ENCODE measurements around the gene PGAP6.
"Not testable (repeated sequence)": the region's sequence is repeated elsewhere in the genome, so short reads cannot be mapped to it uniquely, and the experiment has no call there.

Gene PGAP6

DNA sequence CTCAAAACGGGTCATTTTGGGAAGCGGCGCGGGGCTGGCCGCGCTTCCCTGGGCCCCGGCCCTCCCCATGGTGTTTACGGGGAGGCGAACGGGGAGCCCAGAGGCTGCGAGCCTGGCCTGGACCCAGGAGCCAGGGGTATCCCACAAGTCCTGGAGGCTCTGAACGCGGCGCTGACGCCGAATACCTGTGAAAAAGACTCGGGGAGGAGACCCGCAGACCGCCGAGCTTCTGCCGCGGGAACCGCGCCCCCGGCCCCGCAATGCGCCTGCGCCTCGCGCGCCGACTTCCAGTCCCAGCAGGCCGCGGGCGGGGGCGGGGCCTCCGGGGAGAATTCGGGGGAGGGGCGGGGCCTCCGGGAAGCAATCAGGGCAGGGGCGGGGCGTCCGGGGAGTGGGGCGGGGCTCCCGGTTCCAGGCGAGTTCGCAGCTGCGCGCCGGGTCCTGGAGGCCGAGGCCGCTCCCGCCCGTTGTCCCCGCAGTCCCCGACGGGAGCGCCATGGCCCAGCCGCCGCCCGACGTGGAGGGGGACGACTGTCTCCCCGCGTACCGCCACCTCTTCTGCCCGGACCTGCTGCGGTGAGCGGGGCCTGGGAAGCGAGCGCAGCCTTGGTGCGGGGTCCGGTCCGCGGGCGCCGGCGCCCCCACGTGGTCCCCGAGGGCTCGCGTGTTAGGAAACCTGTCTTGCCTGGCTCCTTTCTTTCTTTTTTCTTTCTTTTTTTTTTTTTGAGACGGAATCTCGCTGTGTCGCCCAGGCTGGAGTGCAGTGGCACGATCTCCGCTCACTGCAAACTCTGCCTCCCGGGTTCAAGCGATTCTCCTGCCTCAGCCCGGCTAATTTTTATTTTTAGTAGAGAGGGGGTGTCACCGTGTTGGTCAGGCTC, 19.9 kb upstream of the PGAP6 start, which contains the start of gene DECR2:
Gene DECR2, plus strand, starts transcription at position 418 of the 881 bp plus-strand sequence. Its CDS starts 79 bp downstream, at position 497.
- peak; percentile 99 for DNase-seq (ENCODE audit: low read depth)

GRCh38 chr16:400061-400591, 18.3 kb upstream of the PGAP6 start:
- no peak for DNase-seq (ENCODE audit: low read depth)

DNA sequence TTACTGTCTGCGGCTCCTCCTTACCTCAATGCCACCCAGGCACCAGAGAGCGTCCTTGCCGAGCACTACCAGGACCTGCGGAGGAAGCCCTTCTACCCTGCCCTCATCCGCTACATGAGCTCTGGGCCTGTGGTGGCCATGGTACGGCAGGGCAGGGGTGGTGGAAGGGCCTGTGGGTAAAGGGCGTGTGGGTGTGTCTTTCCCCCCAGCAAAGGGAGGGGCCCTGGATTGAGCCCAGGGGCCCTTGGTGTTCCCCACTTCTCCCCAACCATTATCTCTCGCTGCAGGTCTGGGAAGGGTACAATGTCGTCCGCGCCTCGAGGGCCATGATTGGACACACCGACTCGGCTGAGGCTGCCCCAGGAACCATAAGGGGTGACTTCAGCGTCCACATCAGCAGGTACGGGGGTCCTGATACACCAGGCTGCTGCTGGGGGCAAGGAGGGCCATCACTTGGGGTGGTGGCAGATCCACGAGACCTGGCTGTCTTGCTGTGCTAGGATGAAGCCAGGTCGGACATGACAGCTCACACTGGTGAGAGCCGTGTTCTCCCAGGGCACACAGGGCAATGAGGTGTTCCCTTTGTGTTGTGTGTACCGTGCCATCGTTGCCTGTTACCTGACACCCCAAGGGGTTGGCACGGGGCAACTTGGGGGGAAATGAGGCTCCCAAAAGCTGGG, 17.7 kb upstream of the PGAP6 start:
- no peak for DNase-seq (ENCODE audit: low read depth)

DNA sequence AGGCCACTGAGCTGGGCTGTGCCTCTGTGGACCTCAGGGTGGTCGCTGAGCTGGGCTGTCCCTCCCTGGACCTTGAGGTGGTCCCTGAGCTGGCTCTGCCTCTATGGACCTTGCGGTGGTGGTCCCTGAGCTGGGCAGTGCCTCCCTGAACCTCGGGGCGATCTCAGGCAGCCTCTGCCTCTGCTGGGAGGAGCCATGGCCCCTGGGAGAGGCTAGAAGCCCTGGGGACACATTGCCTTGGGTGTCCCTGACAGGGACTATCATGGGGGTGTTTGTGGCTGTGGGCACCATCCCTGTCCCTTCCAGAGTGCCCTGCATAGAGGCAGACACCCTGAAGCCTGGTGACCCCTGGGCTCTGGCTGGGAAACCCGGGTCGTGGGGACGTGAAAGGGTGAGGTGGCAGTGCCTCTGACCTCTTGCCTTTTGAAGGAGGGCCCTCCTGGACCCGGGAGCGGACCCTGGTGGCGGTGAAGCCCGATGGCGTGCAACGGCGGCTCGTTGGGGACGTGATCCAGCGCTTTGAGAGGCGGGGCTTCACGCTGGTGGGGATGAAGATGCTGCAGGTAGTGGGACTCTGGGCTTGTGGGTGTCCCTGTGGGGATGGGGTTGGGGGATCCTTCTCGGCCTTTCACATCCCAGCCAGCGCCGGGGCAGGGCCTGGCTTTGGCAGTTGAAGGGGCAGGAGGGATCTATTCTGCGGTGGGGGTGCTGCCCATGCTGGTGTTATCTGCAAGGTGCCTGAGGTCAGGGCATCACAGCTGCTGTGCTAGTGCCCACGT, 17.0 kb upstream of the PGAP6 start:
- DNase-seq (ENCODE audit: low read depth): no peak

DNA sequence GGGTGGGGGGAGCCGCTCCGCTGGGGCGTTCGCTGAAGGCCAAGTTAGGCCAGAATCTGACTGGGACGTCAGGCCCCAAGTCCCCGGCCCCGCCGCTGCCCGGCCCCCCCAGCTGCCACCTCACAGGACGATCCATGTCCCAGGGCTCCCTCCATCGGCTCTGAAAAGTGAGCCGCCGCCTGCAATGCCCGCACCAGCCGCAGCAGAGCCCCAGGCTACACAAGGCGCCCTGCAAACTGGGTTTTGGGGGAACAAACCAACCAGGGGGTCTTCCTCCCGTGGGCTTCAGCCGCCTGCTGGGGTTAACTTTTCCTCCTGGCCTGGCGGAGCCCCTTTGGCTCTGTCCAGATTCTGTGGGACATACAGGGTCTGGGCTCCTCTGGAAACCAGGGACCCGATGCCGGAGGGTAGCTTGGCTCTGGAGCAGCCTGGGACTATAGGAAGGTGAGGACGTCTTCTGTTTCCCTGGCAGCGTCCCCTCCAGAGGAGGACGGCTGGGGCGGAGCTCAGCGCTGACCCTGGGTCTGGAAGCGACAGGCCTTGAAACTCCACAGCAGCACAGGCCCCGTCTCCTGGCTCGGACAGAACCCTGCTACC, 16.1 kb upstream of the PGAP6 start:
- no peak for DNase-seq (ENCODE audit: low read depth)

GRCh38 chr16:397135-397661, 15.4 kb upstream of the PGAP6 start, which contains the start of gene NME4:
Gene NME4, plus strand, starts transcription at chr16:397199. Its CDS starts 24 bp downstream, at chr16:397223.
- DNase-seq (ENCODE audit: low read depth): no peak

DNA sequence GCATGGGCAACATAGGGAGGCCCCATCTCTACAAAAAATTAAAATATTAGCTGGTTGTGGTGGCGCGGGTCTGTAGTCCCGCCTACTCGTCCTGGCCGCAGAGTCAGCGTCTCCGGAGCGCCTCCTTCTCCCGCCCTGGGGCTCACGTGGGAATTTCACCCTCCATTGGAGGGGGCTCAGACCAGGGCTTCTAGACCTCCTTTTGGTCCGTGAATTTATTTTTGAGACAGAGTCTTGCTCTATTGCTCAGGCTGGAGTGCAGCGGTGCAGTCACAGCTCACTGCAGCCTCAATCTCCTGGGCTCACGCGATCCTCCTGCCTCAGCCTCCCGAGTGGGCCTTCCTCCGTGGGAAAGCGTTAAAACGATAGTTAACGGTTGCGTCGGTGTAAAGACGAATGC, 14.8 kb upstream of the PGAP6 start:
- DNase-seq (ENCODE audit: low read depth): no peak

DNA sequence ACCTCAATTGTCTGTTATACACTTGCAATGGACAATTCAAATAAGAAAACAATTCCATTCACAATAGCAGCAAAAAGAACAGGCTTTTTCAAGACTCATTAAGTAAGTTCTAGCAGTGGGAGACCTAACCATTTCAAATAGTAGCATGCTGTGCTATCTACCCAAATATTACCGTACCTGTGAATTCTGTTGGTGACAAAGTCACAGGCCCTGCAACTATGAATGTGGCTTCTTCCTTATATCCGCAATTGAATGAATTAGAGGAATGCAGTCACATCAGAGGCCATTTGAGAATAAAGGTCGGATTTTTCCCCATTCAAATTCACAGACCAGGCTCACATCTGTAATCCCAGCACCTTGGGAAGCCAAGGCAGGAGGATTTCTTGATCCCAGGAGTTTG, 14.4 kb upstream of the PGAP6 start:
- DNase-seq (ENCODE audit: low read depth): no peak

GRCh38 chr16:392450-393030, 10.8 kb upstream of the PGAP6 start:
- no peak for DNase-seq (ENCODE audit: low read depth)

DNA sequence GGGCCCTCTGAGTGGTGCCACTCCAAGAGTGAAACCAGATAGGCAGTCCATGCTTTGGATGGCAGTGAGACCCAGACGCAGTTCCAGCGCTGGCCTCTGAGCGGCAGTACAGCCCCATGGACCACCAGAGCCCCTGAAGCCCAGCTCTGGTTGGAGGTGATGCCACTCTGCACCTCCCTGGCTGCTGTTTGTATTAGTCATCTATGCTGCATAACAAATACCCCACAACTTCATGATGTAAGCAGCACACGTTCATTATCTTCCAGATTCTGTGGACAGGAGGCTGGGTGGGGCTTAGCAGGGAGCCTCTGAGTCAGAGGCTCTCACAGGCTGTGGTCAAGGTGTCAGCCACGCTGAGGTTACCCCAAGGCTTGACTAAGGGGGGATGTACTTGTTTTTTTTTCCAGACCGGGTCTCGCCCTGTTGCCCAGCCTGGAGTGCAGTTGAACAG, 10.1 kb upstream of the PGAP6 start:
- peak; percentile 84 for DNase-seq (ENCODE audit: low read depth)

DNA sequence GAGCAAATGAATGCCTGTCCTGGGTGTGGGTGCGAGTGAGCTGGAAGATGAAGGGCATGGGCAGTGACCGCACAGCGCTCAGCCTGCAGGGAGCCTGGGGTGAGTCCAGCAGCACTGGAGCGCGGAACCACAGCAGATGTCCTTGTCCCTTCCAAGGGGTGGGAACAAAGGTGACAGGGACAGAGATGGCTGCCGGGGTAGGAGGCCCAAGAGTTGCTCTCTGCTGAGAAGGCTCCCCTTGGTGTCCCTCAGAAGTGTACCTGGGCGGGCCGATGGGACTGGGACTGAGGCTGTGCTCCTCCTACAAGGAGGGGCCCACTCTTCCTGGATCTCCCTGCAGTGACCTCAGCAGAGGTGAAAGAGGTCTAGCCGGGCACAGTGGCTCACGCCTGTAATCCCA, 7.6 kb upstream of the PGAP6 start:
- DNase-seq (ENCODE audit: low read depth): no peak

DNA sequence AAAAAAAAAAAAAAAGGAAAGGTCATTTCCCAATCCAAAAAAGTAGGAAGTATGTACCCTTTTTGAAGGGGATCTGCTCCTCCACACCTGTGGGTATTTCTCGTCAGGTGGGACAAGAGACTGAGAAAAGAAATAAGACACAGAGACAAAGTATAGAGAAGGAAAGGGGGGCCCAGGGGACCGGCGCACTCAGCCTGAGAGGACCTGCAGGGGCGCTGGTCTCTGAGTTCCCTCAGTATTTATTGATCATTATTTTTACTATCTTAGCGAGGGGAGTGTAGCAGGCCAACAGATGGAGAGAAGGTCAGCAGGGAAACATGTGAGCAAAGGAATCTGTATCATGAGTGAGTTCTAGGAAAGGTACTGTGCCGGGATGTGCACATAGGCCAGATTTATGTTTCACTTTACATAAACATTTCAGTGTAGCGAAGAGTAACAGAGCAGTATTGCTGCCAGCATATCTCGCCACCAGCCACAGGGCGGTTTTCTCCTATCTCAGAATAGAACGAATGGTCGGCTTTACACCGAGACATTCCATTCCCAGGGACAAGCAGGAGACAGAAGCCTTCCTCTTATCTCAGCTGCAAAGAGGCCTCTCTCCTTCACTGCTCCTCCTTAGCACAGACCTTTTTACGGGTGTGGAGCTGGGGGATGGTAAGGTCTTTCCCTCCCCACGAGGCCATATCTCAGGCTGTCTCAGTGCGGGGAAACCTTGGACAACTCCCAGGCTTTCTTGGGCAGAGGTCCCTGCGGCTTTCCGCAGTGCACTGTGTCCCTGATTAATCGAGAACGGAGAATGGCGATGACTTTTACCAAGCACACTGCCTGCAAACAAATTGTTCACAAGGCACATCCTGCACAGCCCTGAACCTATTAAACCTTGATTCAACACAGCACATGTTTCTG, 6.2 kb upstream of the PGAP6 start:
- not testable (repeated sequence) for DNase-seq (ENCODE audit: low read depth)

- no peak for DNase-seq (ENCODE audit: low read depth)
Observed at GRCh38 chr16:386641-387156, 4.9 kb upstream of the PGAP6 start.

GRCh38 chr16:383326-384051, 1.7 kb upstream of the PGAP6 start:
- DNase-seq (ENCODE audit: low read depth): no peak

DNA sequence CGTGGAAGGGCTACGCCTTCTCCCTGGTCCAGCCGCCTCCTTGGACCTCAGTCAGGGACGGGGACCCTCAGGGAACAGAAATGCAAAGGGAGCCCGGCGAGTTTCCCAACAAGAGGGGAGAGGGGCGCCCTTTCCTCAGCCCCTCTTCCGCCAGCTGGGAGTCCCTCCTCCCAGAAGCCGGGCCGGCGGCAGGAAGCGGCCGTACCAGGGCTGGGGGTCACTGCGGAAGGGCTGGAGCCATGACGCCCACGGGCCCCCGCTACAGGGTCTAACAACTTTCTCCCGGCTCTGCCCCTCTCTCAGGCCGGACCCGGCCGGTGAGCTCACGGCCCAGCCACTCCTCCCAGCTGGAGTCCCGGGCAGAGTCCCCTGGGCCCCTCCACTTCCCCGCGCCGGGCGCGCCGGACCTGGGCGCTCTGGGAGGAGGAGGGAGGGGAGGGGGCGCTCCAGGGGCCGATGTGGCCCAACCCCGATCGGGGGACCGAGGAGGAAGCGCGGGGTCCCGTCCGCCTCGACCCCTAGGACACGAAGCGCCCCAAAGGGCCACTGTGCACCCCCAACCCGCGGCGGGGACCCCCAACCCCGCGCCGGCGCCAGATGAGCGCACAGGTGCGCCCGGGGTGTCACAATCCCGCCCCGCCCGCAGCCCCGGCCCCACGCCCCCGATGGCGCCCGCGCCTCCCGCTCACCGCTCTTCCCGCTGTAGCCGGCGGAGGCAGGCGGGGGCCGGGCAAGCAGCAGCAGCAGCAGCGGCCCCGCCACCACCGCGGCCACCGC, 578 bp downstream of the PGAP6 start:
- DNase-seq (ENCODE audit: low read depth): no peak

GRCh38 chr16:380762-381011, 1.1 kb downstream of the PGAP6 start:
- DNase-seq (ENCODE audit: low read depth): no peak

DNA sequence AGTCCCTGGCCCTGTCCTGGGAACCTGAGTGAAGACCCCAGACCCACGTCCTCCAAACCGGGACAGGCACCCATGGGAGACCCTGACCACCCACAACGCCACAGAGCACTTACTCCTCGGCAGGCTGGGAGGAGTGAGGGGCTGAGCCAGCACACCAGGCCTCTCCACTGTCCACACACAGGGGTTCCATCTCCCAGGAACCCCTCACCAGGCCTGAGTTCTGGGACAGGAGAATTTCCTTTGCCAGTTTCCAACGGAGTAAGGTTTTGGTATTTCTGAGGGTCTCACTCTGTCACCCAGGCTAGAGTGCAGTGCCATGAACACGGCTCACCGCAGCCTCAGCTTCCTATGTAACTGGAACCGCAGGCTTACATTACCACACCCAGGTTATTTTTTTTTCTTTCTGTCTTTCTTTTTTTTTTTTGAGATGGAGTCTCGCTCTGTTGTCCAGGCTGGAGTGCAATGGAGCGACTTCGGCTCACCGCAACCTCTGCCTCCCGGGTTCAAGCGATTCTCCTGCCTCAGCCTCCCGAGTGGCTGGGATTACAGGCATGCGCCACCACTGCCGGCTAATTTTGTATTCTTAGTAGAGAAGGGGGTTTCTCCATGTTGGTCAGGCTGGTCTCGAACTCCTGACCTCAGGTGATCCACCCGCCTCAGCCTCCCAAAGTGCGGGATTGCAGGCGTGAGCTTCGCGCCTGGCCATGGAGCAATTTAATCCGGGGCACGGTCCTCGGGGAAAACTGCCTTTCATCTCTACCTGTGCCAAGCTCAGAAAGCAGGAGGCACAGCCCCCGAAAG, 1.6 kb downstream of the PGAP6 start:
- no peak for DNase-seq (ENCODE audit: low read depth)
